Ascending aorta (tissue), 2 donors: ENCODE data around the gene DCC. TPM values are rescaled to one million over a fixed set of nuclear protein-coding genes. Genes with fewer than 3 reads are reported as not detected.

ENCODE experiments used
- DNase-seq, 2 donors: peaks; one replicate each; pipeline ENCODE4 v3.0.0-alpha.2; 2019; ENCODE audit warnings: low spot score in 2 of 2
- H3K27ac ChIP-seq, 2 donors: fragments of 200-600 bp; sonication (generic); one replicate each; pipeline ENCODE4 v1.5.1; 2016 to 2017; ENCODE audit warnings: mild to moderate bottlenecking in 1 of 2
- H3K27me3 ChIP-seq: fragments of 200-600 bp; sonication (generic); one replicate; pipeline ENCODE4 v1.5.1; 2017
- H3K36me3 ChIP-seq, 2 donors: fragments of 200-600 bp; sonication (generic); one replicate each; pipeline ENCODE4 v1.5.1; 2016
- H3K4me1 ChIP-seq, 2 donors: fragments of 200-600 bp; sonication (generic); one replicate each; pipeline ENCODE4 v1.5.1; 2016 to 2017; ENCODE audit warnings: mild to moderate bottlenecking in 1 of 2
- H3K4me3 ChIP-seq, 2 donors: fragments of 200-600 bp; sonication (generic); one replicate each; pipeline ENCODE4 v1.5.1; 2016 to 2017; ENCODE audit warnings: mild to moderate bottlenecking in 1 of 2
- H3K9me3 ChIP-seq, 2 donors: fragments of 200-600 bp; sonication (generic); one replicate each; pipeline ENCODE4 v1.5.1; 2016
- CTCF ChIP-seq, 3 experiments: fragments of 200-600 bp in 2 of 3; fragments of 450-650 bp in 1 of 3; sonication (generic) in 2 of 3; IDR thresholded peaks; one replicate each; pipeline ENCODE4 v1.5.1; 2016 to 2019; ENCODE audit warnings: antibody characterized with exemption in 3 of 3, mild to moderate bottlenecking in 1 of 3, moderate library complexity in 1 of 3
- intact Hi-C: fragments of 100-400 bp; cut with DNase I; formaldehyde crosslinking; loops from one replicate; pipeline ENCODE4 v1.15.1; 2023
- total RNA-seq: library from RNA; depleted of rRNA; stranded (reverse); fragments of >200 nt; gene quantifications from one replicate; pipeline ENCODE4 v1.1.0, GENCODE V29; 2016

Gene DCC
- total RNA-seq, 1 donor from 2014 or later = not detected

- no peak for TF ChIP-seq CTCF (IDR thresholded peaks at IDR 0.05)
- no peak for DNase-seq
- intact Hi-C loops = no loop called here
- H3K9me3 ChIP-seq = no peaks in the 10 kb centered on the region
- no peak overlapping the region for H3K4me3 ChIP-seq
- H3K27me3 ChIP-seq = no peaks in the 10 kb centered on the region
- no peaks in the 10 kb centered on the region for H3K4me1 ChIP-seq
- no peak overlapping the region for H3K27ac ChIP-seq
- no peaks in the 10 kb centered on the region for H3K36me3 ChIP-seq
These were observed 97.2 kb downstream of the DCC start for GRCh38 chr18:52437161-52437560.

- H3K36me3 ChIP-seq = no peaks in the 10 kb centered on the region
- H3K9me3 ChIP-seq = no peaks in the 10 kb centered on the region
- TF ChIP-seq CTCF (IDR thresholded peaks at IDR 0.05) = no peak
- H3K4me3 ChIP-seq = no peak overlapping the region
- H3K4me1 ChIP-seq = no peaks in the 10 kb centered on the region
- no peak for DNase-seq
- no peaks in the 10 kb centered on the region for H3K27me3 ChIP-seq
- no peak overlapping the region for H3K27ac ChIP-seq
- intact Hi-C loops = no loop called here
These were observed 99.5 kb downstream of the DCC start for GRCh38 chr18:52439457-52439856.

GRCh38 chr18:52441794-52442193 is 101.8 kb downstream of the DCC start:
- DNase-seq = no peak
- no peaks in the 10 kb centered on the region for H3K27me3 ChIP-seq
- H3K4me1 ChIP-seq = no peaks in the 10 kb centered on the region
- intact Hi-C loops = no loop called here
- no peak overlapping the region for H3K27ac ChIP-seq
- no peaks in the 10 kb centered on the region for H3K36me3 ChIP-seq
- TF ChIP-seq CTCF (IDR thresholded peaks at IDR 0.05) = no peak
- no peaks in the 10 kb centered on the region for H3K9me3 ChIP-seq
- no peak overlapping the region for H3K4me3 ChIP-seq

GRCh38 chr18:52442686-52443085 is 102.7 kb downstream of the DCC start:
- TF ChIP-seq CTCF (IDR thresholded peaks at IDR 0.05) = no peak
- Histone ChIP-seq H3K27ac (no peak overlapping the region), H3K4me1 (no peaks in the 10 kb centered on the region), H3K27me3 (no peaks in the 10 kb centered on the region), H3K9me3 (no peaks in the 10 kb centered on the region), H3K36me3 (no peaks in the 10 kb centered on the region), H3K4me3 (no peak overlapping the region)
- intact Hi-C loops = no loop called here
- DNase-seq = no peak

- Histone ChIP-seq H3K36me3 (no peaks in the 10 kb centered on the region), H3K4me3 (no peak overlapping the region), H3K27ac (no peak overlapping the region), H3K4me1 (no peaks in the 10 kb centered on the region), H3K9me3 (no peaks in the 10 kb centered on the region), H3K27me3 (no peaks in the 10 kb centered on the region)
- no peak for TF ChIP-seq CTCF (IDR thresholded peaks at IDR 0.05)
- no peak for DNase-seq
- intact Hi-C loops = no loop called here
These were observed 111.3 kb downstream of the DCC start for GRCh38 chr18:52451256-52451655.

GRCh38 chr18:52451851-52452250 is 111.9 kb downstream of the DCC start:
- Histone ChIP-seq H3K27me3 (no peaks in the 10 kb centered on the region), H3K36me3 (no peaks in the 10 kb centered on the region), H3K27ac (no peak overlapping the region), H3K4me1 (no peaks in the 10 kb centered on the region), H3K9me3 (no peaks in the 10 kb centered on the region), H3K4me3 (no peak overlapping the region)
- no peak for DNase-seq
- no peak for TF ChIP-seq CTCF (IDR thresholded peaks at IDR 0.05)
- intact Hi-C loops = no loop called here
